Fibroblast of lung (primary cell): Measurements from ENCODE around the gene MYO6. TPM values are rescaled to one million over a fixed set of nuclear protein-coding genes. Genes with fewer than 3 reads are reported as not detected.

Experiments
- DNase-seq, 2 donors: peaks; one replicate each; pipeline versions ENCODE4 v3.0.0 to v3.0.0-alpha.2; 2010; ENCODE audit warnings: low read depth in 2 of 2
- H2AFZ ChIP-seq: 2 replicates; pipeline ENCODE4 v1.5.1; 2012; ENCODE audit warnings: low read length, control low read depth, inconsistent platforms
- H3K27ac ChIP-seq: 2 replicates; pipeline ENCODE4 v1.5.1; 2011; ENCODE audit warnings: low read length, control low read depth; ENCODE audit not compliant: insufficient read depth
- H3K27me3 ChIP-seq: 2 replicates; pipeline ENCODE4 v1.5.1; 2011; ENCODE audit warnings: mild to moderate bottlenecking, low read length; ENCODE audit not compliant: control insufficient read depth, insufficient read depth
- H3K36me3 ChIP-seq: 2 replicates; pipeline ENCODE4 v1.5.1; 2011; ENCODE audit warnings: low read length; ENCODE audit not compliant: control insufficient read depth, insufficient read depth
- H3K4me1 ChIP-seq: 2 replicates; pipeline ENCODE4 v1.5.1; 2011; ENCODE audit warnings: low read length; ENCODE audit not compliant: control insufficient read depth, insufficient read depth; ENCODE audit errors: extremely low read depth
- H3K4me2 ChIP-seq: 2 replicates; pipeline ENCODE4 v1.5.1; 2011; ENCODE audit warnings: low read length, control low read depth; ENCODE audit not compliant: insufficient read depth; ENCODE audit errors: extremely low read depth
- H3K4me3 ChIP-seq, 4 experiments: fragments of 200-600 bp in 1 of 4; sonication (generic) in 1 of 4; replicated peaks in 1 of 4; 2 replicates each; pipeline ENCODE4 v1.5.1; 2011 to 2016; ENCODE audit warnings: low read length in 4 of 4, low read depth in 3 of 4, mild to moderate bottlenecking in 3 of 4, control low read depth in 2 of 4, inconsistent platforms in 1 of 4, mixed read lengths in 1 of 4; ENCODE audit not compliant: insufficient read depth in 1 of 4; ENCODE audit errors: control extremely low read depth in 1 of 4
- H3K79me2 ChIP-seq: 2 replicates; pipeline ENCODE4 v1.5.1; 2012; ENCODE audit warnings: mild to moderate bottlenecking, low read length, inconsistent platforms; ENCODE audit not compliant: control insufficient read depth, insufficient read depth
- H3K9ac ChIP-seq: 2 replicates; pipeline ENCODE4 v1.5.1; 2011; ENCODE audit warnings: mild to moderate bottlenecking, low read length, control low read depth; ENCODE audit not compliant: insufficient read depth
- H3K9me3 ChIP-seq: 2 replicates; pipeline ENCODE4 v1.5.1; 2012; ENCODE audit warnings: low read depth, low read length; ENCODE audit not compliant: control insufficient read depth, insufficient read depth
- H4K20me1 ChIP-seq: 2 replicates; pipeline ENCODE4 v1.5.1; 2011; ENCODE audit warnings: low read length; ENCODE audit not compliant: control insufficient read depth, insufficient read depth; ENCODE audit errors: extremely low read depth
- EZH2 ChIP-seq: IDR thresholded peaks from 2 replicates; pipeline ENCODE4 v1.5.1; 2012; ENCODE audit warnings: low read length, control low read depth, mild to moderate bottlenecking; ENCODE audit errors: missing control alignments
- polyA plus RNA-seq, 2 donors: library from polyadenylated mRNA; depleted of rRNA in 1 of 2; stranded (reverse) in 1 of 2; unstranded in 1 of 2; fragments of >200 nt; gene quantifications; 2 replicates each; pipeline ENCODE4 v1.2.1, GENCODE V29; 2011 to 2012; ENCODE audit warnings: missing spikeins in 1 of 2
- total RNA-seq: library from RNA; depleted of rRNA; stranded (reverse); fragments of >200 nt; gene quantifications from 2 replicates; pipeline ENCODE4 v1.2.1, GENCODE V29; 2014
- TF ChIP-seq, protein P1 (sequence below), 2 donors: IDR thresholded peaks in 1 of 2; conservative IDR thresholded peaks in 1 of 2; 1 replicate in 1 of 2; 2 replicates in 1 of 2; pipeline ENCODE4 v1.5.1; 2011 to 2012; ENCODE audit warnings: low read length in 2 of 2, control low read depth in 1 of 2, inconsistent platforms in 1 of 2, low read depth in 1 of 2, mild to moderate bottlenecking in 1 of 2

Gene MYO6
- total and polyA plus RNA-seq, 2 donors (not counting 1 experiment from before 2014, with no cell fraction given): 16.9 to 24.9 TPM

DNA sequence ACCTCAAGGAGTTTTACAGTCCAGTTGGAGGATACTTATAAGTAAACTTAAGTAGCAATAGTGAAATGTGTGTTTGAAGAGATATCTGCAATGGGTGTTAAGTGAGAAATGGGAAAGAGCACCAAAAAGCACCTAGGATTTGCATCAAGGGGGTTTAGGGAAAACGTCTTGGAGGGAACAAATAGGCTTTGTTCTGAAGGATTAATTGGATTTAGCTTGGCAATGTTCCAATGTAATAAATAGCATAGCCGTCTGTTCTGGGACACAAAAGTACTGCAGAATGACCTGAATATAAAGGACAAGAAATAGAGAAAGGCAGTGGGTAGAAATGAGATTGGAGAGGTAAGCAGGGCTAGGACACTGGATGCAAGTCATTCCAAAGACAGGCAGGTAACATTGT lies 2.8 kb upstream of the MYO6 start:
- H3K4me2 ChIP-seq: no peak overlapping the region
- no peak overlapping the region for H3K27ac ChIP-seq
- H3K79me2 ChIP-seq: peaks cover 7% of the 10 kb centered on the region
- H3K9ac ChIP-seq: no peak overlapping the region
- H2AFZ ChIP-seq: no peak overlapping the region
- no peak for TF ChIP-seq EZH2
- TF ChIP-seq, protein P1, sequence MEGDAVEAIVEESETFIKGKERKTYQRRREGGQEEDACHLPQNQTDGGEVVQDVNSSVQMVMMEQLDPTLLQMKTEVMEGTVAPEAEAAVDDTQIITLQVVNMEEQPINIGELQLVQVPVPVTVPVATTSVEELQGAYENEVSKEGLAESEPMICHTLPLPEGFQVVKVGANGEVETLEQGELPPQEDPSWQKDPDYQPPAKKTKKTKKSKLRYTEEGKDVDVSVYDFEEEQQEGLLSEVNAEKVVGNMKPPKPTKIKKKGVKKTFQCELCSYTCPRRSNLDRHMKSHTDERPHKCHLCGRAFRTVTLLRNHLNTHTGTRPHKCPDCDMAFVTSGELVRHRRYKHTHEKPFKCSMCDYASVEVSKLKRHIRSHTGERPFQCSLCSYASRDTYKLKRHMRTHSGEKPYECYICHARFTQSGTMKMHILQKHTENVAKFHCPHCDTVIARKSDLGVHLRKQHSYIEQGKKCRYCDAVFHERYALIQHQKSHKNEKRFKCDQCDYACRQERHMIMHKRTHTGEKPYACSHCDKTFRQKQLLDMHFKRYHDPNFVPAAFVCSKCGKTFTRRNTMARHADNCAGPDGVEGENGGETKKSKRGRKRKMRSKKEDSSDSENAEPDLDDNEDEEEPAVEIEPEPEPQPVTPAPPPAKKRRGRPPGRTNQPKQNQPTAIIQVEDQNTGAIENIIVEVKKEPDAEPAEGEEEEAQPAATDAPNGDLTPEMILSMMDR (conservative IDR thresholded peaks at IDR 0.05 in 1 of 2, IDR thresholded peaks at IDR 0.05 in 1 of 2; ENCODE audit: low read depth in 1 of 2, low read length in 2 of 2): no peak
- H3K4me3 ChIP-seq: no peak overlapping the region
- no peaks in the 10 kb centered on the region for H3K4me1 ChIP-seq
- no peaks in the 10 kb centered on the region for H3K27me3 ChIP-seq
- no peaks in the 10 kb centered on the region for H3K9me3 ChIP-seq
- DNase-seq: no peak
- no peaks in the 10 kb centered on the region for H4K20me1 ChIP-seq
- no peaks in the 10 kb centered on the region for H3K36me3 ChIP-seq

DNA sequence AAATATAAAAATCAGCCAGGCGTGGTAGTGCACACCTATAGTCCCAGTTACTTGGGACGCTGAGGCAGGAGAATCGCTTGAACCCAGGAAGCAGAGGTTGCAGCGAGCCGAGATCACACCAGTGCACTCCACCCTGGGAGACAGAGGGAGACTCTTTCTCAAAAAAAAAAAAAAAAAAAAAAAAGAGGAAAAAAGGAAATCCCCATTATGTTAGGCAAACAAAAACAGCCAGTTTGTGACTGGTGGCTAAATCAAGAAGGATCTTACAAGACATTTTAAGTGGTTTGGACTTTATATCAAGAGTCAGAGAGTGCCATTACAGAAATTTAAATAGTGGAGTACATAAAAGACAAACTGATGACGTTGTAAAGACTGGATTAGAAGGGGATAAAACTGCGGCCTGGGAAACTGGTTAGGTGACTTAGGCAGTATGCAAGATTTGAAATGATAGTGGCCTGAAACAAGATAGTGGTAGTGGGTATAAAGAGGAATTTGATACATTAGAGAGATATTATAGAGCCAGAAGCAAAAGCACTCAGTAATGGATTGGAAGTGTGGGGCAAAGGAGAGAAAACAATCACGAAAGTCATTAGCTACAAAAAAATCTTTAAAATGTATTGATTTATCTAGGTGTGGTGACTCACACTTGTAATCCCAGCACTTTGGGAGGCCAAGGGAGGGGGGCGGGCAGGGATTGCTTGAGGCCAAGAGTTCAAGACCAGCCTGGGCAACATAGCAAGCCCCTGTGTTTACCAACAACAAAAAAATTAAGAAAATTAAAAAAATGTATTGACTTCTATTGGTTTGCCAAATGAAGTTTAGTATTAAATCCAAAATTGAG lies 1.7 kb upstream of the MYO6 start:
- no peak overlapping the region for H3K4me2 ChIP-seq

DNA sequence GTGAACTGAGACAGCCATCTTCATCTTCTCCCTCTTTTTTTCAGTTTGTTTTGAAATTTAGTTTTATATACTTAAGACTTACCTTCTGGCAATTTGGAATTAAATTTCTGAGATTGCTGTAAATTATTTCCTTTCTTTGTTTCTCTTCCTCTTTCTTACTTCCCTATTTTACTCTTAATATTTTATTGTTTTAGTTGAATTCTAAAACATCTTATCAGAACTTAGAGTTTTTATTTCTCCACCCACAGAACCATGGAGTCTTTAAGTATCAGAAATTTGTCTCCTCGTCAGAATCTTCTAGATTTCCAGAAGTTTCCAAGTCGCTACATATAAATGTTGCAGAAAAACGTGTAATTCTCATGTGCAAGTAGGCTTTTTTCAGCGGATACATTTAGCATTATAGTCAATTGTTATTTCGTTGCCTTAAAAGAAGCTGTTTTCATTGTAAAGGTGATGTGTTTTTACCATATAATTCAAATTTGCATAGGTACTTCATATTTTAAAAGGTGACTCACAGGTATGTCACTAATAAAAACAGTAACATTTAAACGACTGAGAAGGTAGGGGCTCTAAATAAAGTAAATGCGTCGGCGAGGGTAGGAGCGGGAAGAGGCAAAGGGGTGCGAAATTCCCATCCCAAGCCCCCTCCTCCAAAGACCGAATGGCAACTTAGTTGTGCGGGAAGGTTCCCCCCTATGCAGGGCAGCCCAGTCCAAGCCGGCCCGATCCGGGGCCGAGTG lies 866 bp upstream of the MYO6 start:
- DNase-seq: no peak
- H3K27me3 ChIP-seq: no peaks in the 10 kb centered on the region
- H3K9me3 ChIP-seq: no peaks in the 10 kb centered on the region
- peak overlapping the region; percentile 82 for H3K27ac ChIP-seq
- H3K79me2 ChIP-seq: peaks cover 9% of the 10 kb centered on the region
- H3K4me3 ChIP-seq: peak overlapping the region; percentile 86 to 96 (median 92)
- no peaks in the 10 kb centered on the region for H4K20me1 ChIP-seq
- peaks cover 3% of the 10 kb centered on the region for H3K4me1 ChIP-seq
- H3K4me2 ChIP-seq: peak overlapping the region; percentile 88
- peak overlapping the region; percentile 92 for H3K9ac ChIP-seq
- no peaks in the 10 kb centered on the region for H3K36me3 ChIP-seq
- TF ChIP-seq EZH2: no peak
- peak overlapping the region; percentile 95 for H2AFZ ChIP-seq

More for the DNA sequence above, 1.7 kb upstream of the MYO6 start:
- no peaks in the 10 kb centered on the region for H4K20me1 ChIP-seq
- no peaks in the 10 kb centered on the region for H3K27me3 ChIP-seq
- no peak for TF ChIP-seq EZH2
- TF ChIP-seq, protein P1 (conservative IDR thresholded peaks at IDR 0.05 in 1 of 2, IDR thresholded peaks at IDR 0.05 in 1 of 2; ENCODE audit: low read depth in 1 of 2, low read length in 2 of 2): no peak
- no peak overlapping the region for H3K4me3 ChIP-seq
- H3K9me3 ChIP-seq: no peaks in the 10 kb centered on the region
- H3K9ac ChIP-seq: no peak overlapping the region
- no peak overlapping the region for H2AFZ ChIP-seq
- peaks cover 7% of the 10 kb centered on the region for H3K79me2 ChIP-seq
- peaks cover 1% of the 10 kb centered on the region for H3K4me1 ChIP-seq
- no peak for DNase-seq
- H3K27ac ChIP-seq: no peak overlapping the region
- no peaks in the 10 kb centered on the region for H3K36me3 ChIP-seq
